HG02588 (cell line): ENCODE measurements around the gene KRTAP12-2.
"Not testable (repeated sequence)": the region's sequence is repeated elsewhere in the genome, so short reads cannot be mapped to it uniquely, and the experiment has no call there.

ENCODE experiments used
- ATAC-seq: cut with Tn5 transposase; IDR thresholded peaks from one replicate; pipeline ENCODE4 v1.9.1; 2021; ENCODE audit warnings: mild to moderate bottlenecking, moderate library complexity; ENCODE audit not compliant: unreplicated experiment

KRTAP12-2 gene

DNA sequence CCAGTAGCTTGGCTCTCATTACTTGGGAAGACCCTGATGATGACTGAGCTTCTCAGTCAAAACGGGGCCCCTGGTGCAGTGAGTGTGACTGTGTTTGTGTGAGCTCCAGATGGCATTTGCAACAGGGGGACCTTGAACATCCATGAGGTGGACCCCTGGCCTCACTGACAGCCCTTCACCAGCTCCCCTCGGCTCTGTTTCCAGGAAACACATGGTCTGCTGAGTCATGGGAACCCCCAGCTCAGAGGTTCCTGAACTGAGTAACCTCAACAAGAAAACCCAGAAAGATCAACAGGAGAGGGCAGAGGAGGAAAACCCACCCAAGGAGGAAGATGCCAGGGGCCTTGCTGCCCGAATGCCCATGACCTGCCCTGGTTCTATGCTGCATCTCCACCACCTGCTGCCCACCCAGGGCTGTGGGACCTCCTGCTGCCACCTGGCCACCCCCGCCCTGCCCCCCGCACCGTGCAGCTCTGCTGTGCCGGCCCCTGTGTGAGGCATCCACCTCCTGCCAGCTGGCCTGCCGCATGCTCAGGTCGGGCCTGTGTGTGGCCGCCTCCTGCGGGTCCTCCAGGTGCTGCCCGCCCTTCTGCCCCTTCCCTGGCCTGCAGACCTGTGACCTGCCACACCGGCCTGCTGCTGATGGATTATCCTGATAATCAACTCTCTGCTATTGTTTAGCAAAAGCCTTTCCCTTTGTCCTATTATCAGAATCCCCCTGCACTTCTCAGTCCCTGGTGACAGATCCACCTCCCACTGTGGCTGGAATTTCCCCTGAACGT is 19.5 kb upstream of the KRTAP12-2 start:
- no peak for ATAC-seq

DNA sequence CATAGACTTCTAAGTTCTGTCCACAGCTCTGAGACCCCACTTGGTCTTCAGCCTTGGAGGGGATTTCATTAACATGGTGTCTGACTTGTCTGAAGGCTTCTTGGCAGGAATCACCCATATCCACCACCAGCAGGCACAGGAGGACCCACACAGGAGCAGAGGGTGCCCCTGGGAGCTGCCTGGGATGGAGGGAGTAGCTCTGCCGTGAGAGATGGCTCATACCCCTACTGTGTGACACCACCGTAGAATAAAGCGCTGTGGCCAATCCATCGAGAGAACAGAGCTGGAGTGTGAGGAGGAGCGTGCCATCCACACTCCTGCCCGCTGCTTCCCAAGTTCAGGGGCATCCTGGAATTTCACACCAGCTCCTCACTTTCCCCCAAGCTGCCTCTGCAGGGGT is 18.3 kb upstream of the KRTAP12-2 start:
- ATAC-seq = not testable (repeated sequence)

DNA sequence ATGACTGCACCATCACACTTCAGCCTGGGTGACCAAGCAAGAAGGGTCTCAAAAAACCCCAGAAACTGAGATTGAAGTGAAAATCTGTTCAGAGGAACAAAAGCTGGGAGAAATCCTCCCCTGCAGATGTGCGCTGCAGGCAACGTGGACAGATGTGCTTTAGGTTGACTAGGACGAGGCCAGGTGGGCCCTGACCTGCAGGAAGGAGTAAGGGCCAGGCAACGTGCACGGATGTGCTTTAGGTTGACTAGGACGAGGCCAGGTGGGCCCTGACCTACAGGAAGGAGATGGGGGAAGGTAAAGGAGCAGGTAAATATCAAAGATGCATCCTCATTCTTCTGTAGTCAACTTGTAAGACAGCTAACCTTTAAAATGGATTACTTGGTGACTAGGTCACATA is 17.8 kb upstream of the KRTAP12-2 start:
- no peak for ATAC-seq

DNA sequence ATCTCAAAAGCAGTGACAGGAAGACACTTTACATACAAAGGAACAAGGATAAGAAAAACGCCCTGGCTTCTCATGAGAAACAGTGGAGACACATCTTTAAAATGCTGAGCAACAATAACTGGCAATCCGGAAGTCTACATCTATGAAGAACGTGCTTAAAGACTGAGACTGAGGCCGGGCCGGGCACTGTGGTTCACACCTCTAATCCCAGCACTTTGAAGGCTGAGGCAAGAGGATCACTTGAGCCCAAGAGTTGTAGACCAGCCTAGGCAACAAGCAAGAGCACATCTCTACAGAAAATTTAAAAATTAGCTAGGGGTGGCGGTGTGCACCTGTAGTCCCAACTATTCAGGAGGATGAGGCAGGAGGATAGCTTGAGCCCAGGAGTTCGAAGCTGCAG is 17.4 kb upstream of the KRTAP12-2 start:
- ATAC-seq = no peak

DNA sequence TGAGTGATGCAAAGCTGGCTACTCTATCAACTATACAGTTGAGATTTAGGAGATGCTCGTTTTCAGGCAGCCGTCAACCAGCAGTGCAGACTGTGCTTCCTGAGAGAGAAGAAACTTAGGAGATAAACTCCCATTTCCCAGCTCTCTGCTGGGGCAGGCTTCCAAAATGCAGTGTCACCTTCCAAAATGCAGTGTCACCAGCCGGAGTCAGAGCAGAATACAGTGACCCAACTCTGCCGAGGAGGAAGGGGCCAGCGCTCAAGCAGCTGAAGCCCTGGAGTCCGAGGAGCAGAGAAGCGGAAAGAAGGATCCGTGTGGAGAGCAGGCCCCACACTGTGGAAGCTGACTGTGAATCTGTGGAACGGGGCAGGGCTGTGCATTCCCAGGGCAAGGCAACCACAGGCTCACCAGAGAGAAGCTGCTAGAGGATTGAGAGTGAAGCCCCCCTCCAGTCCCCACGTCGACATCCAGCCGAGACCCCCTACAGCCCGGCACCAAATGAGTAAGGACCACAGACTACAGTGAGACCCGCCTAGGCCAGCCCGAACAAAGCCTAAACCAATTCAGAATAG is 15.9 kb upstream of the KRTAP12-2 start:
- ATAC-seq = no peak

DNA sequence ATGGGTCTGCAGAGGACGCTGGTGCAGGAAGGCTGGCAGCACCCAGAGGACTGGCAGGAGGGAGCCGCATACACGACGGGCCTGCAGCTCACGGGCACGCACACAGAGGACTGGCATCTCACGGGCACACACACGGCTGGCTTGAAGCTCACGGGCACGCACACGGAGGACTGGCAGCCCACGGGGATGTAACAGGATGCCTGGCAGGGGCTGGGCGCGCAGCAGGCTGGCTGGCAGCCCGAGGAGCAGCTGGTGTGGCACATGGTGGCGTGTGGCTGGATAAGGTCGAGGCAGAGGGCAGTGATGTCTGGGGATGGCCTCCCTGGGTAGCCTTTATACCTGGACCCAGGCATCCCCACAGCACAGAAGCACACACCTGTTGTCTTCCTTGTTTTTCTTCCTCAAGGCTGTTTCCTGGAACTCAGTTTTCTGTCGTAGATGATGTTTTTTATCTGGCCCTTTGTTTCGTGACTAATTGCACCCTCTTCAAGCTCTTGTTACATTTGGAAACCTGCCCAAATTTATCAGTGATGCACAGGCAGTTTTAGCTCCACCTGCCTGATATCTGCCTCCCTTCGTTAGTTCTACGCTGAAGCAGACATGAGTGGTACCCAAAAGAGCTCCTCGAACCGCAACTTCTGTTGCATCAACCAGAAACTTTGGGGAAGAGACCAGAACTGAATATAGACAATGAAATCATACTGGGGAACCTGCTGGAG is 15.3 kb upstream of the KRTAP12-2 start, which contains the start of gene KRTAP12-1:
Gene KRTAP12-1, minus strand, starts transcription at position 303 of the 719 bp plus-strand sequence. Its CDS starts 40 bp downstream, at position 263.
- no peak for ATAC-seq

DNA sequence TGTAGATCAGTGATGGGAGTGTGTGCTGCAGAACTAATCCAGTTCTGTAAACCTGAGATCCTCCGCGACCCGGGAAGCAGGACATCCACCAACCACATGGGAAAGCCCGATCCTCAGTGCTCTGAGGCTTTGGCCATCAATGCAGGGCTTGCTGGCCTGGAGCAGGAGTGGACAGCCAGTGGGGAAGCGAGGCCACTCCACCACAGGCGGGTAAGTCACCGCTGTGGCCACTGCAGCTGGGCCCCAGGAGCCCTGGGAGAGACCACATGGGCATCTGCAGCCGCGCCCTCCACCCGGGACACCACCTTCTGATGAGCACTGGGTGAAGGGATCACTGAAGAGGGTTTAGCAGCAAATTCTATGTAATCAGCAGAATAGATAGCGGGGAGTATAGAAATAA is 14.4 kb upstream of the KRTAP12-2 start:
- no peak for ATAC-seq

DNA sequence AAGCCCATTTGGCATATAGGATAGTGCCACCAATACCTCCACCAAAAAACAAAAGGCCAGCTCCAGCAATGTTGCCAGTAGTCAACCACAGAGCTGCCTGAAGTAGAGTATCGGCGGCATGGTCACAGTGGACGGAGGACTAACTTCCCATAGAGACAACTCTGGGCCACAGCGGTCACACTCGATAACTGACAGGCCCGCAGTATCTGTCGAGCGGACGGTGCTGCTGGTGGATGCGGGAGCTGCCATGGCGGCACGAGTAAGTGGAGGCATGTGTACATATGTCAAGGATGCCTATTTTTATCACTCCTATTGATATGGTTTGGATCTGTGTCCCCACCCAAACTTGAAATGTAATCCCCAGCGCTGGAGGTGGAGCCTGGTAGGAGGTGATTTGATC is 11.2 kb upstream of the KRTAP12-2 start:
- no peak for ATAC-seq

DNA sequence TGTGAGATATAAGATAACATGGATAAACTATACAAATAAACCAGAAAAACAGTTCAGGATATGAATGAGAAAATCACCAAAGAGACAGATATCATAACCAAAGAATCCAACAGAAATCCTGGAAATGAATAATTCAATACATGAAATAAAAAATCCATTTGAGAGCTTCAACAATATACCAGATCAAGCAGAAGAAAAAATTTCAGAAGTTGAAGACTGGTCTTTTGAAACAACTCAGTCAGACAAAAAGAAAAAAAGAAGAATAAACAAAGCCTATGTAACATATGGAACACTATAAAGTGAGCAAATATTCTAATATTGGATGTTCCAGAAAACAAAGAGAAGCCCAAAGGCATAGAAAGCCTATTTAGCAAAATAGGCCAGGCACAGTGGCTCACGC is 5.2 kb upstream of the KRTAP12-2 start:
- ATAC-seq = no peak

DNA sequence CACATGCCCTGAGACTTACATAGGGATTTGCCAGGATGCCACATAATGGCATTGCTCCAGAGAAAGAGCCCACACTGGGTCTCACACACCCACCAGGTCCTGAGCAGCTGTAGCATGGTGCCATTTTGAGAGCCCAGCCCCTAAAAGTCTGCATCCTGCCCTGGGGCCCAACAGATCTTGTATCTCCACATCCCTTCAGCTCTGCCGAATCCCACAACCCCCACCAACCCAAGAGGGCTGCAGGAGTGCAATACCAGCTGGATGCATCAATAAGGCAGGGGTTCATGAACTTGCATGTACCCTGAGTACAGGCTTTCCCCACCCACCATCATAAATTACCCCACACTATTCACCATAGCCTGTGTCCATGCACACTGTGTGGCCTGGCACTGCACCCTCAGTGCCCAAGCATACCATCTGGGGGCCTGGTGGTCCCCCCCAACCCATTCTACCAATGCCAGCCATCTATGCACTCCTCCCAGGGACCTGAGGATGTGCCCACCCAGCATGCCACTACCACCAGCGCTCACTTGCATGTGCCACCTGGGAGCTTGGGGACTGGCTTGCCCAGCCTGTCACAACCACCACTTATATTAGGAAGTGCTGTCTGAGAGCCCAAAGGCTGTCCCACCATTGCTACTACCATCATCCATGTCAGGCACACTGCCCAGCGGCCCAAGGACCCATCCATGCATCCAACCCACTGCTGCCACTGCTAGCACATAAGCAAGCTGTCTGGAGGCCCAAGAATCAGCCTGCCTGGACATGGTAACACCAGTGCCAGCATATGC is 4.1 kb upstream of the KRTAP12-2 start:
- no peak for ATAC-seq

DNA sequence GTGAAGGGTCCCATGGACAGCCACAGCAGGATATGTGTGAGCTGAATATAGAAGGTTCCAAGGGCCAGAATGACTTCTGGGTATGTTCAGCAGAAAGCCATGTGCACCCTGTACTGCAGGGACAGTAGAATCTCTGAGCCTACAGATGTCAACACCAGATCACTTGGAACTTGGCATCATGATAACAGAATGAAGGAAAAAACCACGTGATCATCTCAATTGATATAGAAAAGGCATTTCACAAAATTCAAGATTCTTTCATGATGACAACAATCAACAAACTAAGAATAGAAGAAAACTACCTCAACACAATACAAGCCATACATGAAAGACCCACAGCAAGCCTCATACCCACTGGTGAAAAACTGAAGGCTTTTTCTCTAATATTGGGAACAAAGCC is 885 bp upstream of the KRTAP12-2 start:
- no peak for ATAC-seq

DNA sequence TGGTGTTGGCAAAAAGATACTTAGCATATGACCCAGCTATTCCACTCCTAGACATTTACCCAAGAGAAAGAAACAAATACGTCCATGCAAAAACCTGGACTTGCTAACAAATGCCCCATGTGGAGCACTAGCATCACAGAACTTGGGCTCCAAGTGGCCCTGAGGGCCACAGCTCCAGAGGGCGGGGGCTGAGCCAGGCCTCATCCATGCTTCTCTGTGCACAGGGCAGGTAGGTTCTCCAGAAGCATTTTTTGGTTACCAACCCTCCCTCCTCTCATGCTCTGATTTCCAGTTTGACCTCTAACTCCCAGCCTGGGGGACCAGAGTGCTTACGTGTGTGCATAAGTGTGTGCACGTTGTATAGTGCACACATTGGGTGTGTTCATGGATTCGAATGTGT is 2.0 kb downstream of the KRTAP12-2 start:
- ATAC-seq = no peak

DNA sequence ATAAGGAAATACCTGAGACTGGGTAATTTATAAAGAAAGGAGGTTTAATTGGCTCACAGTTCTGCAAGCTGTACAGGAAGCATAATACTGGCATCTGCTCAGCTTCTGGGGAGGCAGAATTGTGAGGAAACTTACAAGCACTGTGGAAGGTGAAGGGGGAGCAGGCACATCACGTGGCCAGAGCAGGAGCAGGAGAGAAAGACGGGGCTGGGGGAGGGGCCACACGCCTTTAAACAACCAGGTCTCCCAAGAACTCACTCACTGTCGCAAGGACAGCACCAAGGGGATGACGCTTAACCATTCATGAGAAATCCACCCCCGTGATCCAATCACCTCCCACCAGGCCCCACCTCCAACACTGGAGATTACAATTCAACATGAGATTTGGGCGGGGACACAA is 5.2 kb downstream of the KRTAP12-2 start:
- ATAC-seq = not testable (repeated sequence)

DNA sequence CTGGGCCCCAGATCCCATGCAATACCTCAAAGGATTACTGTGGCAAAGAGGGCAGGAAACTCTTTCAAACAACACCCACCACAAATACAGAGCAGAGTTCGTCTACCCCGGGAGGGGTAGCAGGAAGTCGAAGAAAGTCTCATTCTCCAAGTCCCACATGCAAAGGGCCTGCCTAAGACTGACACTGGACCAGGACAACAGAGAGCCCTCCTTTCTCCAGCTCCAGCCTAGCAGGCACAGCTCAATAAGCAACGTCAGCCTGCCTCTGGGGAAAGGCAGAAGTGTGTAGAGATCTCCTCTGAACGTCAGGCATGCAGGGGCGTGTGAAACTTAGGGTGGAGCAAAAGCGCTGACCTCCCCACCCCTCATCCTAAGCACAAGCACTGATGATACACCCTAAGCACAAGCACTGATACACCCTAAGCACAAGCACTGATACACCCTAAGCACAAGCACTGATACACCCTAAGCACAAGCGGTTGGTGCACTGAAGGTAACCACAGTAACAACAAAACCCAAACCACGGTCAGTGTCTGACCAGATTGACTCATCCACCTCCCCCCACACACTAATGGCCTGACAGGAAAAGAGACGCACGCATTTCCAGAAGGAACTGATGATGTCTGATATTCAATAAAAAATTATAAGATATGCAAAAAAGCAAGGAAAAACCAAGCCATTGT is 7.7 kb downstream of the KRTAP12-2 start:
- no peak for ATAC-seq

DNA sequence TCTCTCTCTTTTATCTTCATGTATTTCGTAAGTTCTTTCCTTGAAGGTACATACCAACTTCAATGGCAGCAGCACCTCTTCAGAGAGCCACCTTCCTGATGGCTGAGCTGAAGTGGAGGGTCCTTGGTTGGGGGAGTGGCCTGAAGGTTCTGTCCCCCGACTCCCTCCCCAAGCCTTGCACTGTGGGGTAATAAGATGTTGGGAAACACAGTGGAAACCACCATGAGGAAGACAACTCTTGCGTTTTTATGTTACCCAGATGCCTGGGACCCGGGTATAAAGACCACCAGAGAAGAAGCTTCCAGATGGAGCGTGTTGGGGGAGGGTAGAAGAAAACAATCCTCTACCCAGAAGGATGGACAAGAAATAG is 8.2 kb downstream of the KRTAP12-2 start:
- no peak for ATAC-seq

DNA sequence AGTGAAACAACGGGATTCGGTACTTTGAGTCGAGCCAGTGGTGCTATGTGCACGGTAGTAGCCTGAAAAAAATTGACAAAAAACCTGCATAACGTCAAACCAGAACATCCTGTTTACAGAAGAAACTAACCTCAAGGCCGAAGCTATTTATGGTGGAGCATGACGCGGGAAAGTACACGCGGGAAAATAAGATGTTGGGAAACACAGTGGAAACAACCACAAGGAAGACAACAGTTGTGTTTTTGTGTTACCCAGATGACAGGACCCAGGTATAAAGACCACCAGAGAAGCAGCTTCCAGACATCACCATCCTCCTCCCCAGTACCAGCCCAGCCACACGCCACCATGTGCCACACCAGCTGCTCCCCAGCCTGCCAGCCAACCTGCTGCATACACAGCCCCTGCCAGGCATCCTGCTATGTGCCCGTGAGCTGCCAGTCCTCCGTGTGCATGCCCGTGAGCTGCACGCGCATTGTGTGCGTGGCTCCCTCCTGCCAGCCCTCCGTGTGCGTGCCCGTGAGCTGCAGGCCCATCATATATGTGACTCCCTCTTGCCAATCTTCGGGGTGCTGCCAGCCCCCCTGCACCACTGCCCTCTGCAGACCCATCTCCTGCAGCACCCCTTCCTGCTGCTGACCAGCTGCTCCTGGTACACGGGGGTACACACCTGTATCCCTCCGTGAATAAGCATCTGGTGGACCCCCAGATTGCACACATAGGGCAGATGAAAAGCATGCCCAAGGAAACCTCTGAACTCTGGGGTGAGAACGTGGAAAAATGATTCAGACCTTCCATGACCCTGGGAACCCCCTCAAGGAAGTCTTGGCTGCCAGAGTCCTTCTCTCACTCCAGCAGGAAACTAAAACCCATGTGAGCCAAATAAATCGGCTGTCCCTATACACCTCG is 8.8 kb downstream of the KRTAP12-2 start, which contains the start of gene KRTAP12-3:
Gene KRTAP12-3, plus strand, starts transcription at position 298 of the 906 bp plus-strand sequence. Its CDS starts 48 bp downstream, at position 346.
- ATAC-seq = no peak

DNA sequence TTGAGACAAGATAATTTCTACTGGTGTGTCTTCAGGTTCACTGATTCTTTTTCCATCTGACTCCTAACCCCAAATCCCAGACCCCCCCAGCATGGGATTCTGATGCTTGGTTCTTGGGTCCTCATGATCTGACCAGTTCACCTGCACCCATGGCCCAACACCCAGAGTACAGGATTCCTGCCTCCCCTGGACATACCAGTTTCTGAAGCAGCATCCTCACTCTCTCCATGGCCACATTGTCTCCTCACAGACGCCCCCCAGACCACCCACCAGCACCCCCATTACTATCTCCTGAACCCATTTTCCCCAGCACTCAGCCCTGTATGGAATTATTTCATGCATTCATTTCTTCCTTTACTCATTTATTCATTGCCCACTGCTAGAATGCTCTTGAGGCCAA is 9.9 kb downstream of the KRTAP12-2 start:
- ATAC-seq = no peak

DNA sequence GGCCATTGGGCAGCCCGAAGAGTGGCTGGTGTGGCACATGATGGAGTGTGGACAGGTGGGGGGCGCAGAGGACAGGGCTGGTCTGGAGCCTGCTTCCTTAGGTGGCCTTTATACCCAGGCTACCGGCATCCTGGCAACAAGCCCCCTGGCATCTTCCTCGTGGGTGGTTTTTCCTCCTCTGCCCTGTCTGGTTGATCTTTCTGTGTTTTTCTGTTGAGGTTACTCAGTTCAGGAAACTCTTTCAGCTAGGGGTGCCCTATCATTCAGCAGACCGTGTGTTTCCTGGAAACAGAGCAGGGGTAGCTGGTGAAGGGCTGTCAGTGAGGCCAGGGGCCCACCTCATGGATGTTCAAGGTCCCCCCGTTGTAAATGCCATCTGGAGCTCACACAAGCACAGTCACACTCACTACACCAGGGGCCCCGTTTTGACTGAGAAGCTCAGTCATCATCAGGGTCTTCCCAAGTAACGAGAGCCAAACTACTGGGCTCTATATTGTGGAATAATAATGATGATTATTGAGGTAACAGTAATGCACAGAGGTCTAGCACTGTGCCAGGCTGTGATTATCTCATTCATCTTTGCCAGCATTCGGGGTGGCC is 12.1 kb downstream of the KRTAP12-2 start, which contains the start of gene KRTAP12-4:
Gene KRTAP12-4, minus strand, starts transcription at position 84 of the 600 bp plus-strand sequence. Its CDS starts 45 bp downstream, at position 39.
- no peak for ATAC-seq
